HFF-Myc (cell line): ENCODE results near the gene CSMD2.

Experiments used
- DNase-seq: peaks from one replicate; pipeline ENCODE4 v3.0.0-alpha.2; 2011; ENCODE audit warnings: low read depth; ENCODE audit errors: extremely low read depth
- H3K4me3 ChIP-seq: replicated peaks from 2 replicates; pipeline ENCODE4 v1.5.1; 2011; ENCODE audit warnings: low read depth, mild to moderate bottlenecking, control low read depth, low read length
- TF ChIP-seq, protein P1 (sequence below): IDR thresholded peaks from 2 replicates; pipeline ENCODE4 v1.5.1; 2012; ENCODE audit warnings: mild to moderate bottlenecking, low read depth, low read length, control low read depth; ENCODE audit errors: missing control alignments

Gene CSMD2

DNA sequence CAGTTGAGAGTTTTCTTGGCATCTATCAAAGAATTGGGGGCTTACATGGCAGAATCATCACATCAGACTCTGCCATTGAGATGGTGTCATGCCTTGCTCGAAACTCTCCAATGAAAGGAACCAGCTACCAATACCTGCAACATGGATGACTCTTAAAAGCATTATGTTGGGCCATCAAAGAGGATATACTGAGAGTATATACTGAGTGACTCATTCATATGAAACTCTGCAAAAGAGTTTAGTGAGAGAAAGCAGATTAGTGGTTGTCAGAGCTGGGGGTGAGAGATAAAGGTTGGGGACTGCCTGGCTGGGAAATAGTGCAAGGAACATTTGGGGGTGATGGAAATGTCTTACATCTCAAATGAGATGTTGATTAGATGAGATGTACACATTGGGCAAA lies 315.8 kb downstream of the CSMD2 start:
- no peak overlapping the region for H3K4me3 ChIP-seq
- TF ChIP-seq, protein P1, sequence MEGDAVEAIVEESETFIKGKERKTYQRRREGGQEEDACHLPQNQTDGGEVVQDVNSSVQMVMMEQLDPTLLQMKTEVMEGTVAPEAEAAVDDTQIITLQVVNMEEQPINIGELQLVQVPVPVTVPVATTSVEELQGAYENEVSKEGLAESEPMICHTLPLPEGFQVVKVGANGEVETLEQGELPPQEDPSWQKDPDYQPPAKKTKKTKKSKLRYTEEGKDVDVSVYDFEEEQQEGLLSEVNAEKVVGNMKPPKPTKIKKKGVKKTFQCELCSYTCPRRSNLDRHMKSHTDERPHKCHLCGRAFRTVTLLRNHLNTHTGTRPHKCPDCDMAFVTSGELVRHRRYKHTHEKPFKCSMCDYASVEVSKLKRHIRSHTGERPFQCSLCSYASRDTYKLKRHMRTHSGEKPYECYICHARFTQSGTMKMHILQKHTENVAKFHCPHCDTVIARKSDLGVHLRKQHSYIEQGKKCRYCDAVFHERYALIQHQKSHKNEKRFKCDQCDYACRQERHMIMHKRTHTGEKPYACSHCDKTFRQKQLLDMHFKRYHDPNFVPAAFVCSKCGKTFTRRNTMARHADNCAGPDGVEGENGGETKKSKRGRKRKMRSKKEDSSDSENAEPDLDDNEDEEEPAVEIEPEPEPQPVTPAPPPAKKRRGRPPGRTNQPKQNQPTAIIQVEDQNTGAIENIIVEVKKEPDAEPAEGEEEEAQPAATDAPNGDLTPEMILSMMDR, result no peak
- DNase-seq, result no peak

DNA sequence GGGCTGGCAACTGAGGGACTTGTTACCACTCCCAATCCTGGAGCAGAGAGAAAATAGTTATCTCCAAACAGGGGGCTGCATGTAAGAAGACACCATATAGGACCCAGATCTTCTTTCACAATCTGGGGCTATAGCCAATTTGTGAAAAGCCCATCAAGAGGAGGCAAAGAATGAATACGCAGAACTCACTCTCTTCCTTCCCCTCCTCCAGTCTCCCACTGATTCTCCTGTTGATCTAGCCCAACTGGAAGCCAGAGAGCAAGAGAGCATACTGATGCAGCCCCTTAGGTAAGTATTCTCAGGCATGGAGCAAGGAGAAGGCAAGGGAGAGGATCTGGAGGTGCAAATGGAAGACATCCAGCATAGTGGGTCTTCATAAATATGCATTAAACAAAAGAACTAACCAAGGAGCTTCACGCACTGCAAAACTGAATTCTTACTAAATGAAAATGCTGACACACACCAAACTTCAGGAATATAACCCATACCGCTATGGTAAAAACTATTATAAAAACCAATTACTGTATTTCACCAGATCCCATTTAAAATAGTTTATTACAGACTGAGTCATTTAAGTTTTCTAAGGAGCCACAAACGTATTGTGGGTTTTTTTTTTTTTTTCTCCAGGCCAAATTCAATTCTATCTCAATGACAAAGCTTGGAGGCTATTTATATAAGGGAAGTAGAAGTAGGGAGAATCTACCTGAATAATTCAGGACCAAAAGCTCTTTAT lies 316.7 kb downstream of the CSMD2 start:
- no peak for DNase-seq
- TF ChIP-seq, protein P1, result no peak
- no peak overlapping the region for H3K4me3 ChIP-seq

DNA sequence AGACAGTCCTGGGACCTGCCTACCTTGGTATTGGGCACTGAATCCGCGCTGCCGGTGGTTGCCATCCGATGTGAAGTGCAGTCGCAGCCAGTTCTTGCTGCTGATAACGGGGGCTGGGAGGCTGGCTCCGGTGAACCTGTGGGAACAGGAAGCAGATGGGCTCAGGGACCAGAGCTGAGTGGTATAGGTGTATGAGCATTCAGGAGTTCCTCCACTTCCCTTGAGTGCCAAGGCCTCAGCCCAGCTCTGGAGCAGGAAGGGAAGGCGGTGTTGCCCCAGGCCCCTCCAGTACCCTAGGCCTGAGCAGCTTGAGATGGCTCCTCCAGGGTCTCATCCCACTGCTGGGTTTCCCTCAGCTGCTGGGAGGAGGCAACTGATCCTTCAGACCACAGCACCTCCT lies 318.2 kb downstream of the CSMD2 start:
- no peak overlapping the region for H3K4me3 ChIP-seq
- DNase-seq, result no peak
- TF ChIP-seq, protein P1, result no peak

DNA sequence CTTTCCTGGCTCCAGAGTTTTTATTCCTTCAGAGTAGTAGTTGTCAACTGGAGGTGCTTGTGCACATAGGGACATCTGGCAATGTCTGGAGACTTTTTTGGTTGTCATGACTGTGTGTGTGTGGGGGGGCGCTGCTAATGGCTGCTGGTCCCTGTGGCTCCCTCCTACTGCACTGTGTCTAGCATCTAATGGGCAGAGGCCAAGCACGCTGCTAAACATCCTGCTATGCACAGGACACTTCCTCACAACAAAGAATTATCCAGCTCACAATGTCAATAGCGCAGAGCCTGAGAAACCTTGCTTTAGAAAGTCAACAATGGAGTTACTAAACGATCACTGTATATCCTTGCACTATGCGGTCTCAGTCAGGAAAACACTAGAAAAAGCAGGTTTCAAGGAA lies 320.9 kb downstream of the CSMD2 start:
- TF ChIP-seq, protein P1, result no peak
- DNase-seq, result no peak
- no peak overlapping the region for H3K4me3 ChIP-seq

DNA sequence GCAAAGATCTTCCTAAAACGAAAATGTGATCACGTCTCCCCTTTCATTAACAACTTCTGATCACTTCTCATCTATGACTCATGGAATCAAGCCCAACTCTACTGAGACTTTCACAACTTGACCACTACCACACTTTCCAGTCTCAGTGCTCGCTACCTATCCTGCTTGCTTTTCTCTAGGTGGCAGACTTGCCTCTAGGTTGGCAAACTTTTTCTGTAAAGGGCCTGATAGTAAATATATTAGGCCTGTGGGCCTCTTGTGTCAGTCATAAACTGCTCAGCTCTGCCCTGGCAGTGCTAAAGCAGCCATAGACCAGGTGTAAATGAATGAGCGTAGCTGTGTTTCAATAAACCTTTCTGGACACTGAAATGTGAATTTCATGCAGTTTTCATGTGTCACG lies 322.7 kb downstream of the CSMD2 start:
- H3K4me3 ChIP-seq, result no peak overlapping the region
- DNase-seq, result no peak
- TF ChIP-seq, protein P1, result no peak

DNA sequence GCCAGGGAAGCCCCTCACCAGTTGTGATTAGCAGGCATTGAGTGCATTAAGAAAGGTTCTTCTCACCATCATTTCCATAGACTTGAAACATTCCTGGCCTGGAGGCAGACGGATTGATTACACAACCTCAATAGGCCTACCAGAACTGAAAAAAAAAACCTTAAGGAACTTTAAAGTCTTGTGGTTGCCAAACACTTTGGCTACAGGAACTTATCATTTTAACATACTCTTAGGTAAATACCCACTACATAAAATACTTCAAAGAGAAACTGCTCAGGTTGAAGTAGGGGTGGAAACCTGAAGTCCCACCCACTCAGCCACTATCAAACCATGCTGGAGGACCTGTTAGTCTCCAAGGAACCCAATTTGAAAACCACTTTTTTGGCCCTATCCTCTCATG lies 323.5 kb downstream of the CSMD2 start:
- TF ChIP-seq, protein P1, result no peak
- DNase-seq, result no peak
- H3K4me3 ChIP-seq, result no peak overlapping the region

DNA sequence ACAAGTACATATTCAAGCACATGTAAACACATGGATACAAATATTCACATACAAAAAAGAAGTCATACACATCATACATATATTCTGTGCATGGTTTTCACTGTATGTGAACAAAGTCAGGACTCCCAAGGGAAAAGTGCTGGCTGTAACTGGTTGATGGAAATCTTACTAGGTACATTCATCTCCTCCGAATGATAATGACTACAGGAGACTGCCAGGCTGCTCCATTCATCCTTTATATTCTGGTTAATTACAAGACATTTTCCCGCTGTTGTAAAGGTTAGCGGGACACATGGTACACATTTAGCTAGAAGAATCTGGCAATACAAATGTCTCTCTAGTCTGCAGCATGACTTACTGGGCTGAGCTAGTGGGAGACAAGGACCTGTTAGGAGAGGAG lies 327.4 kb downstream of the CSMD2 start:
- TF ChIP-seq, protein P1, result no peak
- H3K4me3 ChIP-seq, result no peak overlapping the region
- no peak for DNase-seq
